ENCODE data around the gene PDZD7.

PDZD7 gene

DNA sequence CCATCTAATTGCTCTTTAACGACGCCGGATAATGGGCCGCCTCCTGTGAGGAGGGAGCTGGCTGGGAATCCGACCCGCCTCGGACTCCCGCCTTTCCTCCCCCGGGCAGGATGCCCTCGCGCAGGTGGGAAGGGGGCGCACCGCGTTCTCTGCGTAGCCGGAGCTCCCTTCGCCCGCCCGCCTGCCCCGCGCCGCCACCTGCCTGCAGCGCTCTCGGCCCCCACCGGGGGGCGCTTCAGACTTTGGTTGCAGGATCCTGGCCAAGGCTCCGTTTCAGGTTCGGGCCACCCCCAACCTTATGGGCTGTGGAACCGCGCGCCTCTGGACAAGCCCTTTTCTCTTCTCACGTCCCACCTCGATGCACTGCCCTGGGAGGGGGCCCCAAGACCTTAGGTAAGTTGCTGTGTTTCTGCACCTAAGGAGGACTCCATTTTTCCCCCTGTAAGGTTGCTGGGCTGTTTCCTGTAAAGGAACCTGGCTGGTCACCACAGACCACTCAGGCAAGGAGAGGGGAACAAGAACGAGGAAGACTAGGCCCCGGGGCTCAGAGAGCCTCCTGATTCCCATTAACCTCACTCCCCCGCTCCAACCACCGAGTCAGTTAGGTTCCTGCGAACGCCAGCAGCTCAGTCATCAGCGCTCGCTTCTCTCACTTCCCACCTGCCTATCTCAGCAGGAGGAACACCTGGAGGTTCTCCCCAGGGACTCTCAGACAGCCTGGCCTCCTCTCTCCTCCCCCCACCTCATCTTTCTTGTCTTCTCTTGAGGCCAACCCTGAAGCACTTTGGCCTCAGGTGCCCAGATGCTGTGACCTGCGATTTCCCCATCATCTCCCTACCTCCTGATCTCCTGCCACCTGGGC is 19.5 kb upstream of the PDZD7 start:
- H3K27ac ChIP-seq (ENCODE audit: insufficient read depth, low read length, poor library complexity, severe bottlenecking) = no peak overlapping the region
- peaks cover 39% of the 10 kb centered on the region for H3K27me3 ChIP-seq (replicated peaks; ENCODE audit: control insufficient read depth, insufficient read depth, low read length, poor library complexity, severe bottlenecking)
- H3K4me3 ChIP-seq (ENCODE audit: insufficient read depth, low read depth, low read length, poor library complexity, severe bottlenecking) = peak overlapping the region; percentile 19
- peaks cover 7% of the 10 kb centered on the region for H3K4me1 ChIP-seq (ENCODE audit: control insufficient read depth, insufficient read depth, low read length, poor library complexity, severe bottlenecking)
- H3K9me3 ChIP-seq (ENCODE audit: control insufficient read depth, low read length) = no peaks in the 10 kb centered on the region
- peak; percentile 54 to 66 (median 64) for DNase-seq
- no peaks in the 10 kb centered on the region for H3K36me3 ChIP-seq (ENCODE audit: control insufficient read depth, insufficient read depth, low read length)

DNA sequence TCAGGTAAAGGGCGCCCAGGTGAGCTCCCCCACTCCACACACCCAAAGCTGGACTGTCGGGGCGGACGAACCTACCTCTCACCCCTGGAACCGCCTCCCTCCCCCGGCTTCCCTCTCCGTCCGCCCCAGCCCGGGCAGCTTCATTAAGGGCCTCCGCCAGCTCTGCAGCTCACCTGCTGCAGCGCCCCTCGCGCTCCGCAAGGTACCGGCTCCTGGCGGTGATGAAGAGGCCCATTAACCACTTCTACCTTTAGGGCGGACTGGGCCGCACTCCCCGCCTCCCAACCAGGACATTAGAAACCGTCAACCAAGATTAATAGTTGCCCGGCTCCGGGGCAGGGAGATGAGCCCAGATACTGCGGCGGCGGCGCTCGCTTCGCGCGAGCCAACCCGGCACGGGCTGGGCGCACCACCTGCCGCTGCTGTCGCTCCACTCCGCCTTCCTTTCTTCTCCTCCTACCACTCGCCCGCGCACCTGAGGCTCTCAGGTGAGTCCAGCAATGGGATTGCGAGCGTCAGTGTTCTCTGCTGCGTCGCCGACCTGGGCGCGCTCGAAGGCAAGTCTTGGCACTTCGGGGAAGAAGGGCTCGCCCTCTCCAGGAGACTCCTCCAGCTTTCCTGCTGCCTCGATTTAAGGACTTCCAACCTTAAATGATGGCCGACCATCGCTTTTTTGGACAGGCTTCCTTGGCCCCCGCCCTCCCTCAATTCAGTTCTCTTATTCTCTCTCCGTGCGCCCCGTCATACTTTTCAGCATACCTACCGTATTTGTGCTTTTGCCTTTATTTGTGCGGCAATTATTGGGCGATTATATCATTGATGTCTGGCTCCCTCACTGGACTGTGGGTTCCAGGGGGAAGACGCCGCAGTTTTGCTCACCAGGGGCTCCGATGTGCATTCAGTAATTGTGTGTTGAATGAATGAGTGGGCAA is 17.3 kb upstream of the PDZD7 start:
- Histone ChIP-seq H3K4me3 (ENCODE audit: insufficient read depth, low read depth, low read length, poor library complexity, severe bottlenecking) (no peak overlapping the region), H3K36me3 (ENCODE audit: control insufficient read depth, insufficient read depth, low read length) (no peaks in the 10 kb centered on the region), H3K9me3 (ENCODE audit: control insufficient read depth, low read length) (no peaks in the 10 kb centered on the region), H3K27ac (ENCODE audit: insufficient read depth, low read length, poor library complexity, severe bottlenecking) (no peak overlapping the region), H3K27me3 (replicated peaks; ENCODE audit: control insufficient read depth, insufficient read depth, low read length, poor library complexity, severe bottlenecking) (peaks cover 39% of the 10 kb centered on the region), H3K4me1 (ENCODE audit: control insufficient read depth, insufficient read depth, low read length, poor library complexity, severe bottlenecking) (peaks cover 9% of the 10 kb centered on the region)
- DNase-seq = no peak

DNA sequence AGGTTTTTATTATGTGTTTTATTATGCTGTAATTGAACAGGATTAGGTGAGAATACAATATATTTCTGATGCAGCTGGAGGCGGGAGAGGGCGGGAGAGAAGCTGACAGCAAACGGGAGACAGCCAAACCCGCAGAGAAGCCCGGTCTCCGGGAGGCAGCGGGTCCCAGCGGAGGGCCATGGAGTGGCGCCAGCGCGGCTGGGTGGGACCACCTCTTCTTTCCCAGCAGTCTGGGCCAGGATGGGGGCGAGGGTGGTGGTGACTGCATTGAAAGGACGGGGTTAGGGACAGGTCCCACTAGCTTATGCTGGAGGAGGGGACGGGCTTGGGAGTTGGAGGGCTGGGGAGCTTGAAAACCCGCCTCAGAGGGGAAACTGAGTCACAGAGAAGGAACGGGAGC is 16.3 kb upstream of the PDZD7 start:
- Histone ChIP-seq H3K4me1 (ENCODE audit: control insufficient read depth, insufficient read depth, low read length, poor library complexity, severe bottlenecking) (peaks cover 17% of the 10 kb centered on the region), H3K4me3 (ENCODE audit: insufficient read depth, low read depth, low read length, poor library complexity, severe bottlenecking) (no peak overlapping the region), H3K27me3 (replicated peaks; ENCODE audit: control insufficient read depth, insufficient read depth, low read length, poor library complexity, severe bottlenecking) (peaks cover 39% of the 10 kb centered on the region), H3K9me3 (ENCODE audit: control insufficient read depth, low read length) (no peaks in the 10 kb centered on the region), H3K36me3 (ENCODE audit: control insufficient read depth, insufficient read depth, low read length) (no peaks in the 10 kb centered on the region), H3K27ac (ENCODE audit: insufficient read depth, low read length, poor library complexity, severe bottlenecking) (no peak overlapping the region)
- DNase-seq = no peak

DNA sequence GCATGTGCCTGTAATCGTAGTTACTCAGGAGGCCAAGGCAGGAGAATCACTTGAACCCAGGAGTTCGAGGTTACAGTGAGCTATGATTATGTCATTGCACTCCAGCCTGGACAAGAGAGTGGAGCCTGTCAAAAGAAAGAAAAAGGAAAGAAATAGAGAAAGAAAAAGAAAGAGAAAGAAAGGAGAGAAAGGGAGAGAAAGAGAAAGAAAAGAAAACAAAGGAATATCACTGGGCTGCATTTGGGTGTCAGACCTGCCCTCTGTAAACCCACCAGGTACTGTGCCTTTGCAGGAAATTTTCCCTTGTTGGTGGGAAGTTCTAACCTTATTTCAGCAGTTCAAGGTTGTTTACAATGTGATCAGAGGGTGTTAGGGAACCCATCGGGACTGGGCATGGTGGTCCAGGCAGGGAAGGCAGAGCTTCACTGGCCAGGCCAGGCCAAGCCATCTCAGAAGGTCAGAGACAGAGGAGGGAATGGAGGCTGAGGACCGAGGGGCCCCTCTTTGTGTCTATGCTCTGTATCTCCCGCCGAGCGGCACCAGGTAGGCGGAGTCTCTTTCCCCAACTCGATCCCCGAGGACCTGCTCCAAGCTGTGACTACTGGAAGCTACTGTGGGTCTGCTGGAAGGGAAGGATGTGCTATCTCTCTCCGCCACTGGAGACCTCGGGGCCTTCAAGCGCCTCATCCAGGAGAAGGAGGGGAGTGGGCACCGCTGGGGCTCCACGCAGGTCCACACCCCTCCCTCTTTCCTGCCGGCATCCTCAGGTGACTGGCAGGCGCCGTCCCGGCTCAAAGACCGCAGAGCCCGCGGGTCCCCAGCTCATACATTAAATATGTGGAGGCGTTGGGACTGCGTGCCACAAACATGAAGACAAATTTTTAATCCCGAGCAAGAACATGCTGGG is 15.7 kb upstream of the PDZD7 start:
- H3K27ac ChIP-seq (ENCODE audit: insufficient read depth, low read length, poor library complexity, severe bottlenecking) = no peak overlapping the region
- no peak for DNase-seq
- no peaks in the 10 kb centered on the region for H3K36me3 ChIP-seq (ENCODE audit: control insufficient read depth, insufficient read depth, low read length)
- H3K4me1 ChIP-seq (ENCODE audit: control insufficient read depth, insufficient read depth, low read length, poor library complexity, severe bottlenecking) = peaks cover 18% of the 10 kb centered on the region
- no peak overlapping the region for H3K4me3 ChIP-seq (ENCODE audit: insufficient read depth, low read depth, low read length, poor library complexity, severe bottlenecking)
- H3K9me3 ChIP-seq (ENCODE audit: control insufficient read depth, low read length) = no peaks in the 10 kb centered on the region
- H3K27me3 ChIP-seq (replicated peaks; ENCODE audit: control insufficient read depth, insufficient read depth, low read length, poor library complexity, severe bottlenecking) = peaks cover 39% of the 10 kb centered on the region

DNA sequence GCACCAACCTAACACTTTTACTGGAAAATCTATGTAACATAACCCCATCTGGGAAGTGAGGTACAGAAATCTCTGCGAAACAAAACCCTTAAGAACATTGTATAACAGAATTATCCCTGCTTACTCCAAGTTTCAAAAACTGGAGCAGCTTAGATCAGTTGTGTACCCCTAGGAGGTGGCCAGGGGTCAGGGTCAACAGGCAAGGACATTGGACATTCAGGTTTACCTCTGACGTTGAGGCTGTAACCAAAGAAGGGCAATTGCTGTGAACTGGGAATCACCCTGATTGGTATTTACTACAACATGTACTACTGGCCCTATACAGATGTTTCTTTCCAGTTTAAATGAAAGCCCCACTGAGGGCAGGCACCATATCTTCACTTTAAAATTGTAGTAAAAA is 13.2 kb upstream of the PDZD7 start:
- no peak for DNase-seq
- Histone ChIP-seq H3K4me3 (ENCODE audit: insufficient read depth, low read depth, low read length, poor library complexity, severe bottlenecking) (no peak overlapping the region), H3K27ac (ENCODE audit: insufficient read depth, low read length, poor library complexity, severe bottlenecking) (no peak overlapping the region), H3K36me3 (ENCODE audit: control insufficient read depth, insufficient read depth, low read length) (peaks cover 6% of the 10 kb centered on the region), H3K4me1 (ENCODE audit: control insufficient read depth, insufficient read depth, low read length, poor library complexity, severe bottlenecking) (peaks cover 11% of the 10 kb centered on the region), H3K27me3 (replicated peaks; ENCODE audit: control insufficient read depth, insufficient read depth, low read length, poor library complexity, severe bottlenecking) (peaks cover 18% of the 10 kb centered on the region), H3K9me3 (ENCODE audit: control insufficient read depth, low read length) (no peaks in the 10 kb centered on the region)

DNA sequence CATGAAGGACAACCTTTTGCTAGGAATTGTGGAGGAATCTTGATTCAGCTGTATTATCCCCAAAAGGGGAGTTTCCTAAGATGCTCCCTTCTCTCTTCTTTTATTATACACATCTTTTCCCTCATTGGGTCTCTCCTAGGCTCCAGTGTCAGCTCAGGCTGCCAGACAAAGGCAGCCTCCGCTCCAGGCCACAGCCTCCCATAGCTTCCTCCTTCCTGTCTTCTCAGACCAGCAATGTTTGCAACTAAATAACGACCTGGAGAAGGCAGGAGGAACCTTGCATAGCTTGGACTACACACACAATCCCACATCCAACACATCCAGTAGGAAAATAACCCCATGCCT is 12.4 kb upstream of the PDZD7 start:
- Histone ChIP-seq H3K4me1 (ENCODE audit: control insufficient read depth, insufficient read depth, low read length, poor library complexity, severe bottlenecking) (peaks cover 11% of the 10 kb centered on the region), H3K27me3 (replicated peaks; ENCODE audit: control insufficient read depth, insufficient read depth, low read length, poor library complexity, severe bottlenecking) (peaks cover 10% of the 10 kb centered on the region), H3K4me3 (ENCODE audit: insufficient read depth, low read depth, low read length, poor library complexity, severe bottlenecking) (peak overlapping the region; percentile 78), H3K9me3 (ENCODE audit: control insufficient read depth, low read length) (no peaks in the 10 kb centered on the region), H3K36me3 (ENCODE audit: control insufficient read depth, insufficient read depth, low read length) (peaks cover 13% of the 10 kb centered on the region), H3K27ac (ENCODE audit: insufficient read depth, low read length, poor library complexity, severe bottlenecking) (peak overlapping the region; percentile 63)
- DNase-seq = no peak

DNA sequence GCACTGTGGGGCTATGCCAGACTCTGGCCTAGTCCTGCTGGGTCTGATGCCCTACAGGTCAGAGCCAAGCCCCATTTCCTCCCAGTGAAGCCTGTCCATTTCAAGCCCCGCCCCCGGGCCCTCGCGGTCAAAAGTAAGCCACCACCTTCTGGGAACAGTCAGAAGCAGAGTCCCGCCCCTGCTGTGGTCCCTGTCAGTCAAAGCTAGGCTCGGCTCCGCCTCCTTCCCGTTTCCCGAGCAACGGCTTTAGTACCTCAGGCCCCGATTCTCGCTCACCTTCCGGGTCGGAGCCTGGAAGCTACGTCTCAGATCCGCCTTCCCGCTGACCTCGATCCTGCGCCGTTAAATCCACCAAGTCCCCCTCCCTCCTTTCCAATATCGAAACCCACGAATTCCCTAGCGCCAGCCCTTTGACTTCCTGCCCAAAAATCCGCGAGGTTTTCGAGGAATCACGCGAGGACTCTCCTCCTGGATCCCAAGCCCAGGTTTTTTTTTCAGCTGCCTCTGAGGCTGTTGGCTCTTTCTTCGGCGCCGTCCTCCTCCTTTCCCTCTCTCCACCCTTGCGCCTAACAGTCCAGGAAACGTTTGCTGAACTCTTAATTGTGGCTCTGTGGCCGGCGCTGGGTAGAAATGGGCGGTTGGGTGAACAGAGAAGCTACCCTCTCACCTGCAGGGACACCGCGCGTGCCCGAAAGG is 11.9 kb upstream of the PDZD7 start:
- H3K9me3 ChIP-seq (ENCODE audit: control insufficient read depth, low read length) = no peaks in the 10 kb centered on the region
- peak; percentile 62 to 76 (median 66) for DNase-seq
- peaks cover 18% of the 10 kb centered on the region for H3K36me3 ChIP-seq (ENCODE audit: control insufficient read depth, insufficient read depth, low read length)
- H3K4me3 ChIP-seq (ENCODE audit: insufficient read depth, low read depth, low read length, poor library complexity, severe bottlenecking) = peak overlapping the region; percentile 78
- H3K27ac ChIP-seq (ENCODE audit: insufficient read depth, low read length, poor library complexity, severe bottlenecking) = peak overlapping the region; percentile 63
- peaks cover 11% of the 10 kb centered on the region for H3K4me1 ChIP-seq (ENCODE audit: control insufficient read depth, insufficient read depth, low read length, poor library complexity, severe bottlenecking)
- peaks cover 5% of the 10 kb centered on the region for H3K27me3 ChIP-seq (replicated peaks; ENCODE audit: control insufficient read depth, insufficient read depth, low read length, poor library complexity, severe bottlenecking)

DNA sequence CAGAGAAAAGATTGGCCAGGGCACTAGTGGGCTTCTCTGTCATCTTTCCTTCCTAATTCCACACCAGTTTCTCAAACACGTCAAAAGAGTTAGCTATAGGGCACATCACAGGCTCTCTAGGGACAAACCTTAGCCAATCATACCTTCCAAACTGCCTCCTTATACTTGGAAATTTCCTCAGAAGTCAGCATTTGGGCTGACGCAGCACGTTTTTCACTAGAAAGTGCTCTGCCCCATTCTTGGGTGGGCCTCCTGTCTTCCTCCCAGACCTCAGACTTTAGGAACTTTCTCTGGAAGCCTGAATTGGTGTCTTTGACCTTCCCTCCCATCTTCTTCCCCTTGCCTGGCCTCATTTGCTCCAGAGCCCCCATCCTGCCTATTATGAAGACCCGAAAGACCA is 11.2 kb upstream of the PDZD7 start:
- H3K36me3 ChIP-seq (ENCODE audit: control insufficient read depth, insufficient read depth, low read length) = peaks cover 25% of the 10 kb centered on the region
- H3K27ac ChIP-seq (ENCODE audit: insufficient read depth, low read length, poor library complexity, severe bottlenecking) = peak overlapping the region; percentile 63
- peaks cover under 1% of the 10 kb centered on the region for H3K27me3 ChIP-seq (replicated peaks; ENCODE audit: control insufficient read depth, insufficient read depth, low read length, poor library complexity, severe bottlenecking)
- peaks cover 11% of the 10 kb centered on the region for H3K4me1 ChIP-seq (ENCODE audit: control insufficient read depth, insufficient read depth, low read length, poor library complexity, severe bottlenecking)
- peak overlapping the region; percentile 78 for H3K4me3 ChIP-seq (ENCODE audit: insufficient read depth, low read depth, low read length, poor library complexity, severe bottlenecking)
- DNase-seq = no peak
- no peaks in the 10 kb centered on the region for H3K9me3 ChIP-seq (ENCODE audit: control insufficient read depth, low read length)

DNA sequence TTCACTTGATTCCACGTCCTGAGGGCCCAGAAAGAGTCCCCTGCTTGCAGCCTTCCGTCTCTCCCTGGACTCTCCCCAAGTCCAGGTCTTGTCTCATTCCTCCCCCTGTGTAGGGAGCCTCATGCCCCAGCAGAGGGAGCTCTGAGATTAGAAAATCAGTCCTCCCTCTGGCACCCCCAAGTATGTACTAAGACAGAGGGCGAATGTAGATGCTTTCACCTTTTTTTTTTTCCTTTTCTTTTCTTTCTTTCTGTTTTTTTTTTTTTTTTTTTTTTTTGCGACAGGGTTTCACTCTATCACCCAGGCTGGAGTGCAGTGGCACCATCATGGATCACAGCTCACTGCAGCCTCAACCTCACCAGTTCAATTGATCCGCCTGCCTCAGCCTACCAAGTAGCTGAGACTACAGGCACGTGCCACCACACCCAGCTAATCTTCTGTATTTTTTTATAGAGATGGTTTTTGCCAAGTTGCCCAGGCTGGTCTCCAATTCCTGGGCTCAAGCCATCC is 10.4 kb upstream of the PDZD7 start:
- H3K27me3 ChIP-seq (replicated peaks; ENCODE audit: control insufficient read depth, insufficient read depth, low read length, poor library complexity, severe bottlenecking) = no peaks in the 10 kb centered on the region
- H3K9me3 ChIP-seq (ENCODE audit: control insufficient read depth, low read length) = no peaks in the 10 kb centered on the region
- peak; percentile 52 to 60 (median 55) for DNase-seq
- H3K36me3 ChIP-seq (ENCODE audit: control insufficient read depth, insufficient read depth, low read length) = peaks cover 33% of the 10 kb centered on the region
- H3K4me3 ChIP-seq (ENCODE audit: insufficient read depth, low read depth, low read length, poor library complexity, severe bottlenecking) = no peak overlapping the region
- peaks cover 11% of the 10 kb centered on the region for H3K4me1 ChIP-seq (ENCODE audit: control insufficient read depth, insufficient read depth, low read length, poor library complexity, severe bottlenecking)
- no peak overlapping the region for H3K27ac ChIP-seq (ENCODE audit: insufficient read depth, low read length, poor library complexity, severe bottlenecking)
